GM12891 (cell line): ENCODE results near the gene CXCL16.
"Not testable (repeated sequence)": the region's sequence is repeated elsewhere in the genome, so short reads cannot be mapped to it uniquely, and the experiment has no call there.

Experiments used
- DNase-seq: peaks from one replicate; pipeline ENCODE4 v3.0.0; 2011; ENCODE audit warnings: low spot score; ENCODE audit not compliant: insufficient read length
- FAIRE-seq: peaks from 2 replicates; lab custom pipeline; 2011; peaks lifted over from hg19 to GRCh38; lab: Jason Lieb, UNC
- PAX5 ChIP-seq: IDR thresholded peaks from 2 replicates; pipeline ENCODE4 v1.6.1; 2011; ENCODE audit warnings: low read length, moderate library complexity, mild to moderate bottlenecking; ENCODE audit not compliant: insufficient read depth, severe bottlenecking
- POLR2A ChIP-seq: IDR thresholded peaks from 2 replicates; pipeline ENCODE4 v1.6.1; 2011; ENCODE audit warnings: low read depth, low read length, control low read depth
- POLR2AphosphoS5 ChIP-seq: IDR thresholded peaks from 2 replicates; pipeline ENCODE4 v1.6.1; 2011; ENCODE audit warnings: low read depth, low read length, control low read depth
- POU2F2 ChIP-seq: IDR thresholded peaks from 2 replicates; pipeline ENCODE4 v1.6.1; 2011; ENCODE audit warnings: low read depth, mild to moderate bottlenecking, control low read depth, low read length, moderate library complexity
- SPI1 ChIP-seq: IDR thresholded peaks from 2 replicates; pipeline ENCODE4 v1.6.1; 2011; ENCODE audit warnings: low read depth, low read length, control low read depth
- TAF1 ChIP-seq: IDR thresholded peaks from 2 replicates; pipeline ENCODE4 v1.6.1; 2011; ENCODE audit warnings: low read depth, low read length, control low read depth

Gene CXCL16

GRCh38 chr17:4722678-4723240 lies 17.0 kb downstream of the CXCL16 start:
- DNase-seq = no peak
- no peak for FAIRE-seq
- no peak for TF ChIP-seq PAX5
- no peak for TF ChIP-seq TAF1
- 0 out of 2 replicates have a peak, but pooled peaks have one; percentile 5 for TF ChIP-seq SPI1
- no peak for TF ChIP-seq POLR2AphosphoS5

DNA sequence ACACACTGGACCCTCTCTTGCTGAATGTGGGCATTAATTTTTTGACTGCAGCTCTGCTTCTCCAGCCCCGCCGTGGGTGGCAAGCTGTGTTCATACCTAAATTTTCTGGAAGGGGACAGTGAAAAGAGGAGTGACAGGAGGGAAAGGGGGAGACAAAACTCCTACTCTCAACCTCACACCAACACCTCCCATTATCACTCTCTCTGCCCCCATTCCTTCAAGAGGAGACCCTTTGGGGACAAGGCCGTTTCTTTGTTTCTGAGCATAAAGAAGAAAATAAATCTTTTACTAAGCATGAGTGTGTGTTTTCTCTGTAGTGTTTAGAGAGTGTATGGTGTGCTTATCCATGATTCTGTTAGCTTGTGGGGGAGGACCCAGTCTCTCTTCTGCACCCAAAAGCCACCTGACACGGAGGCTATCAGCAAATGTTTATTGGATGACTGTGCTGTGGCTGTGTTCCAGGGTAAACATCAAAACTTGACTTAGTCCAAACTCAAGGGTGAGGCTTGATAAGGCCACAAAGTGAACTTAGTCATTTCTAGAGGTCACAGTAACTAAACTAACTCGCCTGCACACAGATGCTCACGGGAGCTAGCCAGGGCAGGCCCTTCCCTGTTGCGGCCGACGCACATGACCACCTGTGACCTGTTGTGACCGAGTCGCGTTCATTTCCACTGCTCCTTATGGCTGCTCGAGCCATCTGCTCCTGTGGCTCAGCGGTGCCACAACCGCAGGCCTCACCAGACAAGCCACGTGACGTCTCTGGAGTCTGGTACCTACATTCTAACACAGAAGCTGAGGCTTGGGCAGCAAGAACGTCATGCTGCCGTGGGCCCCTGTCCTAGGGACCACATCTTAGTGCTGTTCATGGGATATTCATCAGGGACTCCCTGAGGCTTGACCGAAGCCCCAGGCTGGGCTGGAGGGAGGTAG lies 18.3 kb downstream of the CXCL16 start:
- DNase-seq = no peak
- TF ChIP-seq SPI1 (no peak), TAF1 (no peak), POLR2A (no peak), POU2F2 (no peak), POLR2AphosphoS5 (no peak), PAX5 (no peak)
- peak; percentile 60 for FAIRE-seq

- FAIRE-seq = no peak
These were observed 18.9 kb downstream of the CXCL16 start for GRCh38 chr17:4720787-4721186.

GRCh38 chr17:4719684-4720221 lies 20.0 kb downstream of the CXCL16 start:
- no peak for TF ChIP-seq POLR2AphosphoS5
- no peak for TF ChIP-seq POLR2A
- TF ChIP-seq PAX5 = no peak
- FAIRE-seq = no peak

More at GRCh38 chr17:4720787-4721186, 18.9 kb downstream of the CXCL16 start:
- no peak for TF ChIP-seq PAX5
- no peak for TF ChIP-seq SPI1
- no peak for TF ChIP-seq TAF1
- no peak for TF ChIP-seq POLR2A
- no peak for TF ChIP-seq POU2F2
- TF ChIP-seq POLR2AphosphoS5 = no peak
- no peak for DNase-seq

DNA sequence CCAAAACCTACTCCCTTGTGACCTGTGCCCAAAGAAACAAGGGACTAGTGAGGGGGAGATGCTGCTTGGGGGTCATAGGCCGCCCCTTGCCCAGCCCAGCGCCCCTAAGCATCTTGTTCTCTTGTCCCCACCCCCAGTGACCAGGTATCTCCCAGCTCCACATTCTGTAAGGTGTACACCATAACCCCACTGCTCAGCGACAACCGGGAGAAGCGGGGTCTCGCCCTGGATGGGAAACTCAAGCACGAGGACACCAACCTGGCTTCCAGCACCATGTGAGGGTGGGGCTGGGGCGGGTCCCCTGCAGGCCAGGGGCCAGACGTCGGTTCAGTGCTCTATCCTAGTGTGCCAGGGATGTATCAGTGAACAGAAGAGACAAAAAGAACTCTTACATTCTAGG lies 20.6 kb downstream of the CXCL16 start:
- TF ChIP-seq POLR2AphosphoS5 (no peak), POU2F2 (no peak), POLR2A (no peak)
- DNase-seq (no peak), FAIRE-seq (no peak)

More at GRCh38 chr17:4719684-4720221, 20.0 kb downstream of the CXCL16 start:
- no peak for DNase-seq

DNA sequence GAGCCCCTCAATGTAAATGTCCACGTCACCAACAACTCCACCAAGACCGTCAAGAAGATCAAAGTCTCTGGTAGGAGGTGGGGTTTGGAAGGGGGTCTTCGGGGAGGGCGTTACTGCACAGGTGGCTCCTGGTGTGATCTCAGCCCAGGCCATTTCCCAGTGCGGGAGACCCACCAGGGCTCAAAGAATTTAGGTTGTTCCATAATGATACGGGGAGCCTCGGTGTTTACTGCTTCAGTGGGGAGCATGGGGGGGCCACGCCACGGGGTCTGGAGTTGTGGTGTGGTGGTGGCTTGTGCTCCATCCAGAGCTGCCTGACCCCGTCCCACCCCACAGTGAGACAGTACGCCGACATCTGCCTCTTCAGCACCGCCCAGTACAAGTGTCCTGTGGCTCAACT lies 21.5 kb downstream of the CXCL16 start:
- TF ChIP-seq POLR2A (no peak), POLR2AphosphoS5 (no peak), PAX5 (no peak), POU2F2 (no peak), SPI1 (no peak), TAF1 (no peak)
- DNase-seq (no peak), FAIRE-seq (no peak)

DNA sequence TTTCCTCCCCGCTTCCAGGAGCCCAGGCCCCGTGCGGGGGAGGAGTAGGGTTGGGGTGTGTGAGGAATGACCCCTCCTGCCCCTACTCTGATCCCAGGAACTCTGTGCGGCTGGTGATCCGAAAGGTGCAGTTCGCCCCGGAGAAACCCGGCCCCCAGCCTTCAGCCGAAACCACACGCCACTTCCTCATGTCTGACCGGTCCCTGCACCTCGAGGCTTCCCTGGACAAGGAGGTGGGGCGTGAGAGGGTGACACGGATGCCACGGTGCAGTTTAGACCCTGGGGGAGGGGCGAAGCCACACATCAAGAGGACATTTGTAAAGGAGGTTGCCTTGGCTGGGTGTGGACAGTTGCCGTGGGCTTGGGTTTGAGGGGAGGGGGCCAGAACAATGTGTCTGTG lies 21.9 kb downstream of the CXCL16 start:
- DNase-seq = no peak
- TF ChIP-seq TAF1 (no peak), POLR2AphosphoS5 (no peak), PAX5 (no peak), POU2F2 (no peak), SPI1 (no peak), POLR2A (no peak)
- no peak for FAIRE-seq

DNA sequence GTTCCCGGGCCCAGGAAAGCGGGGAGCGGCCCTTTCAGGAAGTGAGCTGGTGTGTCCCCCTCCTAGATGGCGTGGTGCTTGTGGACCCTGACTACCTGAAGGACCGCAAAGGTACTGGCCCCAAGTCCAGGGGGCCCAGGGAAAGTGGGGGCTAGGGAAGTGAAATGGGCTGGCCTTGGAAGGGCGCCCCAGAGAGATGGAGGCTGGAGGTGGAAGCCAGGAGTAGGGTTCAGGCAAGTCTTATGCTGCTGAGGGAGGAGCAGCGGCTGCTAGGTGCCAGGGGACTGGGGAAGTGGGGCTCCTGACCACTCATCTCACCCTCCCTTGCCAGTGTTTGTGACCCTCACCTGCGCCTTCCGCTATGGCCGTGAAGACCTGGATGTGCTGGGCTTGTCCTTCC lies 23.6 kb downstream of the CXCL16 start:
- DNase-seq = no peak
- TF ChIP-seq PAX5 (no peak), POLR2AphosphoS5 (no peak), TAF1 (no peak), POU2F2 (no peak), SPI1 (no peak), POLR2A (no peak)
- FAIRE-seq = no peak

DNA sequence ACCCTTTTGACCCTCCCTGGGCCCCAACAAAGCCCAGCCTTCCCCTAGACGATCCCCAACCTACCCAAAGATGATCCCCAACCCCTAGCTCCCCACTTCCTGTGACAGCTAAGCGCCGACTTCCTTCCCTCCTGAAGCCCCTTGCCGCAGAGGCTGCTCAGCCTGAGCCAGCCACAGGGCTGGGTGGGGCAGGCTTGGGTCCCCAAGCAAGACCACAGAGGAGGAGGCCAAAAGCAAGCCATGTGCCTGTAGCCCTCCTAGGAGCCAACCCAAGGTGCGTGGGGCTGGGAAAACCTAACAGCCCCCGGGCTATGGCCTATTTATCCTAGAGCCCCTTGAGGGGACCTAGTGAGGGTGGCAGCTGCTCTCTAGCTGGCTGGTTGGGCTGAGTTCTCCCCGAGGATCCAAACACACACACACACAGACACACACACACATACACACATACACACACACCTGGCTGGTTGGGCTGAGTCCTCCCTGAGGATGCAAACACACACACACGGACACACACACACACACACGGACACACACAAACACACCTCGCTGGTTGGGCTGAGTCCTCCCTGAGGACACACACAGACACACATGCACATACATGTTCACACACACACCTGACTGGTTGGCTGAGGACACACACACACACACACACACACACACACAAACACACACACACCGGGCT lies 24.5 kb downstream of the CXCL16 start:
- DNase-seq = no peak
- FAIRE-seq = peak; percentile 23
- no peak for TF ChIP-seq TAF1
- TF ChIP-seq POU2F2 = no peak
- no peak for TF ChIP-seq POLR2A
- TF ChIP-seq POLR2AphosphoS5 = no peak
- TF ChIP-seq PAX5 = no peak
- TF ChIP-seq SPI1 = no peak

DNA sequence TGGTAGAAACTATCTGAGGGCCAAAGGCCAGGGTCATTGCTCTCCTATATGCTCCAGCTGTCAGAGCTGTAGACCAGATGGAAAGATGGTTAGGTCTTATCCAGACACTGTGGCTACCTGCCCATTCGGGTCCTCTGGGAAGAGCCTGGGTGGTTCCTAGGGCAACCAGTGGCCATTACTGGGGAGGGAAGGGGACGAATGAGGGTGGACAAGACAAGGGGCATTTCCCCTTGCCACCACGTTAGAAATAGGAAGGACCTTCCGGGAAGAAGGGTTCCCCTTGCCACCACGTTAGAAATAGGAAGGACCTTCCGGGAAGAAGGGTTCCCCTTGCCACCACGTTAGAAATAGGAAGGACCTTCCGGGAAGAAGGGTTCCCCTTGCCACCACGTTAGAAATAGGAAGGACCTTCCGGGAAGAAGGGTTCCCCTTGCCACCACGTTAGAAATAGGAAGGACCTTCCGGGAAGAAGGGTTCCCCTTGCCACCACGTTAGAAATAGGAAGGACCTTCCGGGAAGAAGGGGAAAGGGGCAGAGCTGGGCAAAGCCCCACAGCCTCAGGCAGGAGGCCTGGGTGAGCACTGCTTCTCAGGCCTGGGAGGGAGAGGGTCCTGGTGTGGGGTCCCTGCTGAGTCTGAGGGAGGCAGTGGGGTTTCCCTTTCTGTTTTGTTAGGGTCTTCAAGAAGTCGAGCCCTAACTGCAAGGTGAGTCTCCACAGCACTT lies 25.2 kb downstream of the CXCL16 start:
- not testable (repeated sequence) for DNase-seq, FAIRE-seq
